ENCODE results near the gene PTPRN2.

The PTPRN2 gene

DNA sequence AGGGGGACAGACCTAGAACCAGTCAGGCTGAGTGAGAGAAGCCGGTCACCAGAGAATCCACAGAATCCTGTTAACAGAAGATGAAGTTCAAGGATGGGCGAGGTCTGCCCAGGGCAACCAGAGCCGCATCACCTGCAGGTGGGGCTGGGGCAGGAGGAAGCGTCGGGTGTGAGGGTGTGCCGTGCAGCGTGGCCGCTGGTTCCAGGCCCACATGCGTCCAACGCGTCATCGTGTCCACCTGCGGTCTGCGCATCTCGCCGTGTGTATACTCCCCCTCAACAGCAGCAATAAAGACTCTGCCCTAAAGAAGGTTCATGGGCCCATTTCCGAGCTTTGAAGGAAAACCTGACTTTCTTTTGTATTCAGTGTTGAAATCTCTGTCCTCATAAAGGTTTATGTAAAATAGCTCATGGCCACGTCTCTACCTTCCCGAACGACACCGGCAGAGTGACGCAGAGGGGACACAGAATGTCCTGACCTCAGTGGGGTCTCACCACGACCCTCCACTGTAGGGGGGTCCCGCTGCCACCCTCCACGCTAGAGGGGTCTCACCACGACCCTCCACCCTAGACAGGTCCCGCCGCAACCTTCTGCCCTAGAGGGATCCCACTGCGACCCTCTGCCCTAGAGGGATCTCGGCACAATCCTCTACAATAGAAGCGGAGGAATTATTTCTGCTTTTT lies 446.9 kb downstream of the PTPRN2 start:
- no peak for DNase-seq (ENCODE audit: low read depth in 2 of 2)

GRCh38 chr7:158139499-158139898 lies 448.1 kb downstream of the PTPRN2 start:
- DNase-seq (ENCODE audit: low read depth in 2 of 2) = no peak

- no peak for DNase-seq (ENCODE audit: low read depth in 2 of 2)
Measured at GRCh38 chr7:158138329-158138597, 449.4 kb downstream of the PTPRN2 start.

GRCh38 chr7:158137516-158138328 lies 449.9 kb downstream of the PTPRN2 start:
- DNase-seq (ENCODE audit: low read depth in 2 of 2) = no peak

DNA sequence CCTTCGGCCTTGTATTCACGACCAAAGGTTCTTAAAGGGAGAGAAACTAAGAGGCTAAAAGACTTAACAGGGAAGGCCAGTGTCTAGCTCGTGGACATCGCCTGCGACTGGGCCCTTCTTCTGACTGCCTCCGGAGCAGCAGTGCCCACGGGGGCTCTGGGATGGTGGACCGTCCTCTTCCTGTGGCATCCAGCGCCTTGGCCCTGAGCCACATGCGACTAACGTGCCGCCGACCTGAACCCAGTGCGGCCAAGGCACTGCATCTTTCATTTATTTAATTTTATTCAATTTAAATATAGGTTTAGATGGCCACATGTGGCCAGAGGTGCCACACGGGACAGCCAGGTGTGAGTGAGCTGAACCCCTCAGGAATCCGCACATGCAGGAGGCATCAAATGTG lies 451.7 kb downstream of the PTPRN2 start:
- no peak for DNase-seq (ENCODE audit: low read depth in 2 of 2)

- DNase-seq (ENCODE audit: low read depth in 2 of 2) = no peak
Measured at GRCh38 chr7:158134824-158135223, 452.8 kb downstream of the PTPRN2 start.

DNA sequence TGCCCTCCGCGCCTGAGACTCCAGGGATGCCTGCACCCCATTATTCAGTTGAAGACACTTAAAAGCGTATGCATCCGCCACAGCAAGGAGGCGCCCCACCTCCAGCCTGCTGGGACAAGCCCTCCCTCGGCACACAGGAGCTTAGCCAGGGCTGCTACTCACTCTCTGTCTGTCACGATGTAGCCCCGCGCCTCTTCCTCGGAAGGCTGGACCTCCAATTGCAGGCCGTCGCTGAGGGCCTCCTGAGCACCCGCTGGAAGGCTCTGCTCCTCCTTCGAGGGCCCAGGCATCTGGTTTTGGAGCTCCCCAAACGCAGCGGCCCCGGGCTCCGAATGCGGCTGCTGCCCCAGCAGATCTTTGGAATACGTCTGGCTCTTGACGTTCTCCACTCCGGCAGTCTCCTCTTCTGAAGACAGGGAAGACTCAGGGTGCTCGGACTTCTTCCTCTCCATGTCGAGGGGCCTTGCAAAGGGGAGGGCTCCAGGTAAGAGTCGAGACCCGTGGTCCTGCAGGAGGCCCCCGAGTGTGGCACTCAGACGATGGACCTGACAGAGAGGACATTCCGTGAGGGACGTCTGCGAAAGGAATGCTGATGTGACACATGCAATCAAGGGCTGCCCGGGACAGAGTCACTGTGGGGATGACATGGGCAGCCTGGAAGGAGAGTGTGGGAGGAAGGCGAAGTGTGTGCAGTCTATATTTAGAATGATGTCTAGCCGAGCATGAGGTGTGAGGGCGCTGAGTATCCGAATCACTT lies 453.9 kb downstream of the PTPRN2 start:
- no peak for DNase-seq (ENCODE audit: low read depth in 2 of 2)

GRCh38 chr7:158133057-158133456 lies 454.6 kb downstream of the PTPRN2 start:
- DNase-seq (ENCODE audit: low read depth in 2 of 2) = no peak

DNA sequence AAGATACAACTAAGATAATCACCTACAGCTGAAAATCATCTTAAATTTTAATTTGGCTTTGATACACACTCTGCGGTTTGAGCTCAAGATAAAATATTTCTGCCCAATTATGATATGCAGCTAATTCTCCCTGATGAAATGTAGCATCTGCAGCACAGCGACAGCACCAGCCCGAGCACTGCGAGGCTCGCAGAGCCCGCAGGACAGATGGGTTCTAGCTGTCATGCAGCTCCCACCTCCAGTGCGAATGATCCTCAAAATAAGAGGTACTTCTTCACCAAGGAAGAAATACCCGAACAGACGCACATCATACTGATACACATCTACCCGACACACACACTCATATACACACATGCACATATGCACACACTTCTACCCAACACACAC lies 457.6 kb downstream of the PTPRN2 start:
- no peak for DNase-seq (ENCODE audit: low read depth in 2 of 2)

- no peak for DNase-seq (ENCODE audit: low read depth in 2 of 2)
Measured at GRCh38 chr7:158129037-158130022, 458.3 kb downstream of the PTPRN2 start.

- DNase-seq (ENCODE audit: low read depth in 2 of 2) = no peak
Measured at GRCh38 chr7:158128572-158128971, 459.1 kb downstream of the PTPRN2 start.

- no peak for DNase-seq (ENCODE audit: low read depth in 2 of 2)
Measured at GRCh38 chr7:158127241-158127640, 460.4 kb downstream of the PTPRN2 start.

DNA sequence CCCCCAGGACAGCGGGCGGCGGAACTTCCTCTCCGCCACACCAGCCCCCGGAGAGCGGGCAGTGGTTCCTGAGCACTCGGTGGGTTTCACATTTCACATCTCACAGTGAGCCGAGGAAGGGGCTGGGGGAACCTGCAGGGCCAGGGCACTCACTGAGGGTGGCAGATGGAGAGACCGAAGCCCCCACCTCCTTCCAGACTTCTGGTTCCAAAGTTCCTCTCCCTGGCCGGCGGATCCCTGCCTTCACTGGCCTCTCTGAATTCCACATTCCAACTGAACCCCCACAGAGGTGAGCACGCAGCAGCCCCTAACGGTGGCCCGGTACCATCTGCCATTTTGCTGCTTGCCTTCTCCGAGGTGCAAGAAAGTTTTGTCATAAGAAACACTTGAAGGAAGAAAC lies 461.0 kb downstream of the PTPRN2 start:
- DNase-seq (ENCODE audit: low read depth in 2 of 2) = no peak

- no peak for DNase-seq (ENCODE audit: low read depth in 2 of 2)
Measured at GRCh38 chr7:158125721-158126120, 461.9 kb downstream of the PTPRN2 start.

DNA sequence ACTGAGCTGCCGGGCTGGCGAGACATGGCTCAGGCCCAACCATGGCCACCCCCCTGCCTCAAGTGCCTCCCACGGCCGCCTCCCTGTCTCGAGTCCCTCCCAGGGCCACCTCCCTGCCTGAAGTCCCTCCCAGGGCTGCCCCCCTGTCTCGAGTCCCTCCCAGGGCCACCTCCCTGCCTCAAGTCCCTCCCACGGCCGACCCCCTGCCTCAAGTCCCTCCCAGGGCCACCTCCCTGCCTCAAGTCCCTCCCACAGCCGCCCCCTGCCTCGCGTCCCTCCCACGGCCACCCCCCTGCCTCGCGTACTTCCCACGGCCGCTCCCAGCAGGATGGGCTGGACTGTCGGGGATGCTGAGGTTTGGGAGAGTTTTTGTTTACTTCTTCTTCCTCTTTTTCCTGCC lies 462.5 kb downstream of the PTPRN2 start:
- DNase-seq (ENCODE audit: low read depth in 2 of 2) = no peak

DNA sequence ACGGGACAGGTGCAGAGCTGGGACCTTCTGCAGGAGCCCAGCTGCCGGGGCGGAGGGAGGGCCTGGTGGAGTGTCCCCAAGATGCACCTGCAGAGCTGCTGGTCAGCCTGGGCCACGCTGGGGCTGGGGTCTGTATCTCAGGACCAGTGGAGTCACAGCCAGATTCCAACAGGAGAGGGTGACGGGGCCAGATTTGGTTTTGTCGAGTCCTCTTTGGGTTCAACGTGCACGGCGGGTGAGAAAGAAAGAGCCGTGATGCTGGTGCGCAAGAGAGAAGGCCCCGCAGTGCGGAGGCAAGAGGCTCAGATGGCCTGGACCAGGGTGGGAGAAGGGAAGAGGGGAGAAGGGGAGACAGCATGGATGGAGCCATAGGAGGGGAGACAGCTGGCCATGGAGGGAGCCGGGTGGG lies 462.9 kb downstream of the PTPRN2 start:
- no peak for DNase-seq (ENCODE audit: low read depth in 2 of 2)

DNA sequence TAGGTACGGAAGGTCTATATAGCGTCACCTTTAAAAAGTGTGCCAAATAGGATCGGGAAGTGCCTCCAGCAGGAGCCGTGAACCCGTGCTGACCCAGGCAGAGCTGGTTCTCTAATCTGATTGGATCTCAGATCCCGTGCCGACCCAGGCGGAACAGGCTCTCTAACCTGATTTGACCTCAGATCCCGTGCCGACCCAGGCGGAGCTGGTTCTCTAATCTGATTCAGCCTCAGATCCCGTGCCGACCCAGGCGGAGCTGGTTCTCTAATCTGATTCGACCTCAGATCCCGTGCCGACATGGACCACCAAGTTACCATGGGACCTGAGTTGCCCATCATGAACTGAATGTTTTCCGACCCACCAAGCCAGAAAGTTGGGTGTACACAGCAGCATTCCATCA lies 463.9 kb downstream of the PTPRN2 start:
- no peak for DNase-seq (ENCODE audit: low read depth in 2 of 2)

DNA sequence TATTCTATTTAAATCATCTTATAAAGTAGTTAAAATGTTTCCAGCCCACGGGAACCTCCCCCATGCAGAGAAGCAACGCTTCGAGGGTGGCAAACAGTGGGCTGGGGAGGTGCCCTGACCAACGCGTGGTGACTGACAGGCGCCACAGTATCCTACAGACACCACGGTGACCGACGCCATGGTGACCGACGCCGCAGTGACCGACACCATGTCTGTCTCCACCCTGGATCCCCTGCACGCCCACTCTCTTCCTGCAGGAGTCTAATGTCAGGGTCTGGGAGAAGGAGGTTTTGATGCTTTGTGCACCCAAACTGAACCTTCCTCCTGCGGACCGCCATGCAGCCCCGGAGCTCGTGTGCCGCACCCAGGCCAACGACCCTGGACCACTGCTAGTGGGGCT lies 464.4 kb downstream of the PTPRN2 start:
- no peak for DNase-seq (ENCODE audit: low read depth in 2 of 2)

DNA sequence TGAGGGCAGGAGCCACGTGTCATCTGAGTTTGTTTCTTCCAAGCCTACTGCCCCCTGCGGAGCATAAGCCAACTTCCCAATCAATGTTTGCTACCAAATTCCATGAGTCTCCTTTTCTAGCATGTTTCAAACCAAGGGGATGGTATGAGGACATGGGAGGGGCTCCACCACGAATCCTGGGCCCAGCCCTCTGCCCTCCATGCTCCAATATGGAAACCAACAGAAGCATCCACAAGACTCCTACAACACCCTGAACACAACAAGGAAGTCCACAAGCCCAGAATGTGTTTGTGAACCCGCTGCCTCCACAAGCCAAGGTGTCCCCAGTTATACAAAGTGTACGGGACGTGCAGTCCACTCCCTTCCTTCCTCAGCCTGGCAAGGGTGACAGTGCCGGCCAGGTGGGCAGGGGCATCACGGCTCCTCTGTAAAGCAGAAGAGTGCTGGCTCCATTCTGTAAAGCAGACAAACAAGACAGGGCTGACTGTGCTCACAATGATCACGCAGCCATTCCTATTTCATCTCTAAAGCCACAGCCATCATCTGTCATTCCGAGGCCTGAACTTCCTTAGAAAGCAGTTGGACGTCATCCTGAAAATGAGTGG lies 466.1 kb downstream of the PTPRN2 start:
- DNase-seq (ENCODE audit: low read depth in 2 of 2) = no peak

DNA sequence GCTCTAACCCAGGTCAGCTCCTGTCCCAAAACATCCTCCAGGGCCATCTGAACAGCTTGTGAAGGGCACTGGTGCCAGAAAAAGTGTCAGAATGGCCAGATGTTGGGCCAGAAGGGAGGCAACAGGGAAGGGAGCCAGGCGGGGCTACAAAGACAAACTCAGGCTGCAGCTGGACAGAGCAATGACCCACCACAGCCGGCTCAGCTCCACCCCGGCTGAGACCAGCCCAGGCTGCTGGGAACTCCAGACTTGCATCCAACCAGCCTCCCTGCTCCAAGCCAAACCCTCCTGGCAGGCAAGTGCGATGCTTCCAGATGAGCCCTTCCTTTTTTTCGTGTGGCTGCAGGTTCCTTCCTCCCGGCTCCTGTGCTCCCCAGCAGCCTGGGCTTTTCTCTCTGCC lies 466.9 kb downstream of the PTPRN2 start:
- no peak for DNase-seq (ENCODE audit: low read depth in 2 of 2)

DNA sequence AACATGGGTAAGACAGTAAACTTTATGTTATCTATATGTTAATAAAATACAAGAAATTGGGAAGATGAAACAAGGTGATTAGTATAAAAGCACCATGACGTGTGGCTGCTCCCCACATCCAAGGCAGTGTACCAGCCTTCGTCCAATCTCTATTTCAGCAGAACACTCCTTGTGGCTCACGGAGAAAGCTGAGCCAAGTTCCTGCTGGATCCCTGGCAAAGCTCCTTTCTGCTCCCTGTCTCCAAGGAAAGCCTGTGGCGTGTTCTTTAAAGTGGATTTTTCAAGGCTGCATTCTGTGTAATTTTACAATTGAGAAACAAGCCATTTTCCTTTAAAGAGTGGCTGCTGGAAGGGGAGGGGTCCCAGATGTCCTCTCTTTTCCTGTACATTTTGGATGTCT lies 467.3 kb downstream of the PTPRN2 start:
- DNase-seq (ENCODE audit: low read depth in 2 of 2) = no peak
